Thoracic aorta (tissue), 2 donors: Measurements from ENCODE around the gene SAP30BP. TPM values are rescaled to one million over a fixed set of nuclear protein-coding genes. Genes with fewer than 3 reads are reported as not detected.

ENCODE experiments used
- ATAC-seq: fragments of 150-250 bp; one replicate; pipeline ENCODE4 v1.8.0; 2017; ENCODE audit warnings: low read depth; ENCODE audit not compliant: insufficient number of reproducible peaks, low FRiP score
- DNase-seq: peaks from one replicate; pipeline ENCODE4 v3.0.0-alpha.2; 2020; ENCODE audit warnings: low spot score
- H3K27ac ChIP-seq, 2 donors: fragments of 200-600 bp; sonication (generic); 1 replicate in 1 of 2; 2 replicates in 1 of 2; pipeline ENCODE4 v1.5.1; 2016; ENCODE audit warnings: mild to moderate bottlenecking in 2 of 2, moderate library complexity in 2 of 2
- H3K27me3 ChIP-seq: fragments of 200-600 bp; sonication (generic); replicated peaks from 2 replicates; pipeline ENCODE4 v1.6.0; 2016; ENCODE audit warnings: mild to moderate bottlenecking; ENCODE audit not compliant: insufficient read depth
- H3K36me3 ChIP-seq: fragments of 200-600 bp; sonication (generic); one replicate; pipeline ENCODE4 v1.5.1; 2016
- H3K4me1 ChIP-seq, 2 donors: fragments of 200-600 bp; sonication (generic); 1 replicate in 1 of 2; 2 replicates in 1 of 2; pipeline versions ENCODE4 v1.5.1 to v1.6.0; 2016; ENCODE audit warnings: low read depth in 2 of 2, mild to moderate bottlenecking in 1 of 2; ENCODE audit not compliant: control insufficient read depth in 1 of 2
- H3K4me3 ChIP-seq: fragments of 200-600 bp; sonication (generic); 2 replicates; pipeline ENCODE4 v1.5.1; 2016; ENCODE audit warnings: mild to moderate bottlenecking
- H3K9me3 ChIP-seq: fragments of 200-600 bp; sonication (generic); 2 replicates; pipeline ENCODE4 v1.5.1; 2016
- total RNA-seq, 2 donors: library from RNA; depleted of rRNA; stranded (reverse); fragments of >200 nt; gene quantifications; one replicate each; pipeline versions ENCODE4 v1.1.0 to v1.2.3, GENCODE V29; 2016
- TF ChIP-seq, protein P1 (sequence below): fragments of 200-600 bp; sonication (generic); IDR thresholded peaks from one replicate; pipeline ENCODE4 v1.5.1; 2019; ENCODE audit warnings: antibody characterized with exemption

SAP30BP gene
- total RNA-seq, 2 donors from 2014 or later: 65.1 to 70.4 TPM

DNA sequence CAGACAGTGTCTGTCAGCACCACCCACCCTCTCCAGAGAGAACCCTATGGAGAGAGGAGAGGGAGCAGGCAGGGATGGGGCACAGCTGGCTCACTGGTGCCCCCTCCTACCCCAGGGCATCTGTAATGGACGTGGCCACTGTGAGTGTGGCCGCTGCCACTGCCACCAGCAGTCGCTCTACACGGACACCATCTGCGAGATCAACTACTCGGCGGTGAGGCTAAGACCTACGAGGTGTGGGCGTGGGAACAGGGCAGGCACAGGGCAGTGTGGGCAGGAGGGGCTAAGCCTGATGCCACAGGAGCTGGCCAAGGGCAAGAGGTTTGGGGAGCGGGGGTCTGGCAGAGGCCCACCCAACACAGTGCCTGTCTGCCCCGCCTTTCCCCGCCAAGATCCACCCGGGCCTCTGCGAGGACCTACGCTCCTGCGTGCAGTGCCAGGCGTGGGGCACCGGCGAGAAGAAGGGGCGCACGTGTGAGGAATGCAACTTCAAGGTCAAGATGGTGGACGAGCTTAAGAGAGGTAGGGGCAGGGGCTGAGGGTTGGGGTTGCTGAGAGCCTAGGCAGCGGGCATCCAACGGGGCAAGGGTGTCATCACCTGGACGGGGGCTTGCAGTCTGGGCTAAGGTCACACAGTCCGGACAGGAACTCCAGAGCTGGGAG, 69.2 kb downstream of the SAP30BP start:
- H3K4me1 ChIP-seq: no peaks in the 10 kb centered on the region
- ATAC-seq (no peak), DNase-seq (no peak)
- no peak overlapping the region for H3K4me3 ChIP-seq
- H3K9me3 ChIP-seq: no peaks in the 10 kb centered on the region
- TF ChIP-seq, protein P1, sequence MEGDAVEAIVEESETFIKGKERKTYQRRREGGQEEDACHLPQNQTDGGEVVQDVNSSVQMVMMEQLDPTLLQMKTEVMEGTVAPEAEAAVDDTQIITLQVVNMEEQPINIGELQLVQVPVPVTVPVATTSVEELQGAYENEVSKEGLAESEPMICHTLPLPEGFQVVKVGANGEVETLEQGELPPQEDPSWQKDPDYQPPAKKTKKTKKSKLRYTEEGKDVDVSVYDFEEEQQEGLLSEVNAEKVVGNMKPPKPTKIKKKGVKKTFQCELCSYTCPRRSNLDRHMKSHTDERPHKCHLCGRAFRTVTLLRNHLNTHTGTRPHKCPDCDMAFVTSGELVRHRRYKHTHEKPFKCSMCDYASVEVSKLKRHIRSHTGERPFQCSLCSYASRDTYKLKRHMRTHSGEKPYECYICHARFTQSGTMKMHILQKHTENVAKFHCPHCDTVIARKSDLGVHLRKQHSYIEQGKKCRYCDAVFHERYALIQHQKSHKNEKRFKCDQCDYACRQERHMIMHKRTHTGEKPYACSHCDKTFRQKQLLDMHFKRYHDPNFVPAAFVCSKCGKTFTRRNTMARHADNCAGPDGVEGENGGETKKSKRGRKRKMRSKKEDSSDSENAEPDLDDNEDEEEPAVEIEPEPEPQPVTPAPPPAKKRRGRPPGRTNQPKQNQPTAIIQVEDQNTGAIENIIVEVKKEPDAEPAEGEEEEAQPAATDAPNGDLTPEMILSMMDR: no peak
- no peaks in the 10 kb centered on the region for H3K27me3 ChIP-seq
- no peaks in the 10 kb centered on the region for H3K36me3 ChIP-seq
- no peak overlapping the region for H3K27ac ChIP-seq

DNA sequence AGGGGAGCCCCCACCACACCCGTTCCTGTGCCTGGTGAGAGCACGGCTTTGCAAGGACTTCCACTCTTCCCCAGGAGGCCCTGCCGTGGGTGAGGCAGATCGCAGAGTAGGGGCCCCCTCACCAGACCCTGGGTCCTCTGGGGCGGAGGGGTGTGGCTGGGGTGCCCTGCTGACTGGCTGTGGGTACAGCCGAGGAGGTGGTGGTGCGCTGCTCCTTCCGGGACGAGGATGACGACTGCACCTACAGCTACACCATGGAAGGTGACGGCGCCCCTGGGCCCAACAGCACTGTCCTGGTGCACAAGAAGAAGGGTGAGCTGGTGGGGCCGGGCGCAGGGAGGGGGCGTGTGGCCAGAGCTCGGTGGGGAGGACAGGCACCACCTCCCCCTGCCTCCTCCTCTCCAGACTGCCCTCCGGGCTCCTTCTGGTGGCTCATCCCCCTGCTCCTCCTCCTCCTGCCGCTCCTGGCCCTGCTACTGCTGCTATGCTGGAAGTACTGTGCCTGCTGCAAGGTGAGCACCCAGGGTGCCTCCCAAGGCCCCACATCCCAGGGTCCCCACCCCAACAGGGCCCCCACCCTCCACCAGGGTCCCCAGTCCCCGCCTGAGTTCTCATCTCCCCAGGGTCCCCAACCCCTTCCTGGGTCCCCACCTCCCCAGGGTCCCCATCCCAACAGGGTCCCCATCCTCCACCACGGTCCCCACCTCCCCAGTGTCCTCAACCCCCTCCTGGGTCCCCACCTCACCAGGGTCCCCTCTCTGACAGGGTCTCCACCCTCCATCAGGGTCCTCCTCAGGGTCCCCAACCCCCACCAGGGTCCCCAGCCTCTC, 70.2 kb downstream of the SAP30BP start:
- no peak overlapping the region for H3K27ac ChIP-seq
- TF ChIP-seq, protein P1: no peak
- H3K4me1 ChIP-seq: no peaks in the 10 kb centered on the region
- H3K27me3 ChIP-seq: no peaks in the 10 kb centered on the region
- ATAC-seq: no peak
- no peak for DNase-seq
- no peaks in the 10 kb centered on the region for H3K36me3 ChIP-seq
- no peaks in the 10 kb centered on the region for H3K9me3 ChIP-seq
- H3K4me3 ChIP-seq: no peak overlapping the region

DNA sequence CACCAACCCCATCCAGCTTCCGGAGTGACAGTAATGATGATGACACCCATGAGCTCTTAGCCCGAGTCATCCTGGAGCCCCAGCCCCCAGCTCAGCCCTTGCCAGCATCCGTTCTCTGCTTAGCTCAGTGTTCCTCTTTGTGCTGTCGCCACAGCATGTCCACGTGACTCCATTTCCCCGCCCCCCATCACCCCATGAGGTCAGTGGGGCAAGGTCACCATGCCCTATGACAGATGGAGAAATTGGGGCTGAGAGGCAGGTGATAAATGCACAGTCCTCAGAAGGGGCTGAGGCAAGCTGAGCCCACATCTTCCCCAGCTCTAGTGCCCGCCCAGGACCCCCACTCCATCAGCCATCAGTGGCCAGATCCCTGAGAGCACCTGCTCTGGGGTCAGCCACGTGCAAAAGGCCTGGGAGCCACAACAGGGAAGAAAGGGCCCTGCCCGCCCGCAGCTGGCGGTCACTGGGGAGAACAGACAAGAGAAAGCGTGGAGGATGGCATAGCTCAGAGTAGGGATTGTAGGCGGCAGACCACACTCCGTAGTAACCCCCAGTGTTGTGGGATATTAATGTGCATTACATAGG, 71.2 kb downstream of the SAP30BP start:
- Histone ChIP-seq H3K36me3 (no peaks in the 10 kb centered on the region), H3K9me3 (no peaks in the 10 kb centered on the region), H3K4me1 (no peaks in the 10 kb centered on the region), H3K27ac (no peak overlapping the region), H3K27me3 (no peaks in the 10 kb centered on the region), H3K4me3 (no peak overlapping the region)
- ATAC-seq (no peak), DNase-seq (no peak)
- TF ChIP-seq, protein P1: no peak

DNA sequence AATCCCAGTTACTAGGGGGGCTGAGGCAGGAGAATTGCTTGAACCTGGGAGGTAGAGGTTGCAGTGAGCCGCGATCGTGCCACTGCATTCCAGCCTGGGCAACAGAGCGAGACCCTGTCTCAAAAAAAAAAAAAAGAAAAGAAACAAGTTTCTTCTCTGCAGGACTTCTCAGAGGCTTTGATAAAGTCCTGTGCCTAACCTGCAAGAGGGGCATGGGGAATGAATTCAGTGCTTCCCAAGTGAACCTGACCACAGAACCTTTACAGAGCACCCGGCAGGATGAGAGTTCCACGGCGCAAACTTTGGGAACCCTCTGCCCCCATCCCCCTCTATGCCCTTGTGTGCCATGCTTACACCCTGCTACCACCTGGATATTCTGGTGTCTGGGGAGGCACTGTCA, 72.0 kb downstream of the SAP30BP start:
- no peak for ATAC-seq
- no peaks in the 10 kb centered on the region for H3K36me3 ChIP-seq

DNA sequence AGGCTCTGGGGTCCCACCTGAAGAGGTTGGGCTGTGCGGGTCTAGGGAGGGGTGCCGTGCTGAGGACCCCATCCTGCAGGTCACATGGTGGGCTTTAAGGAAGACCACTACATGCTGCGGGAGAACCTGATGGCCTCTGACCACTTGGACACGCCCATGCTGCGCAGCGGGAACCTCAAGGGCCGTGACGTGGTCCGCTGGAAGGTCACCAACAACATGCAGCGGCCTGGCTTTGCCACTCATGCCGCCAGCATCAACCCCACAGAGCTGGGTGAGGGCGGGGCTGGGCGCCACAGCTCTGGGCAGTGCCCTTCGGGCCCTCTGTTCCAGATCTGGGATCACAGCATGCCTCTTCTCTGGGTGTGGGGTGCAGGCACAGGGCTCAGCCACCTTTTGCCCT, 72.7 kb downstream of the SAP30BP start:
- DNase-seq (no peak), ATAC-seq (no peak)
- TF ChIP-seq, protein P1: no peak
- Histone ChIP-seq H3K9me3 (no peaks in the 10 kb centered on the region), H3K27me3 (no peaks in the 10 kb centered on the region), H3K4me3 (no peak overlapping the region), H3K36me3 (no peaks in the 10 kb centered on the region), H3K4me1 (no peaks in the 10 kb centered on the region), H3K27ac (no peak overlapping the region)

More for the DNA sequence above, 72.0 kb downstream of the SAP30BP start:
- Histone ChIP-seq H3K27me3 (no peaks in the 10 kb centered on the region), H3K9me3 (no peaks in the 10 kb centered on the region), H3K4me1 (no peaks in the 10 kb centered on the region), H3K27ac (no peak overlapping the region), H3K4me3 (no peak overlapping the region)
- TF ChIP-seq, protein P1: no peak
- no peak for DNase-seq
